H54 (cell line): ENCODE measurements around the gene TRIM65.

ENCODE experiments used
- DNase-seq: peaks from one replicate; pipeline ENCODE4 v3.0.0; 2011; ENCODE audit warnings: low spot score, mixed read lengths; ENCODE audit not compliant: insufficient read length
- FAIRE-seq: peaks from 3 replicates; lab custom pipeline; 2011; peaks lifted over from hg19 to GRCh38; lab: Jason Lieb, UNC
- POLR2A ChIP-seq: IDR thresholded peaks from 2 replicates; pipeline ENCODE4 v1.6.1; 2011; ENCODE audit warnings: low read depth, mild to moderate bottlenecking, low read length

The TRIM65 gene

GRCh38 chr17:75909812-75910274 is 13.1 kb upstream of the TRIM65 start:
- no peak for TF ChIP-seq POLR2A
- FAIRE-seq = no peak
- no peak for DNase-seq

- DNase-seq (no peak), FAIRE-seq (no peak)
- TF ChIP-seq POLR2A = no peak
These were observed 12.5 kb upstream of the TRIM65 start for GRCh38 chr17:75909051-75909811.

GRCh38 chr17:75908201-75908600 is 11.4 kb upstream of the TRIM65 start:
- DNase-seq (no peak), FAIRE-seq (no peak)
- TF ChIP-seq POLR2A = no peak

- DNase-seq (no peak), FAIRE-seq (no peak)
- no peak for TF ChIP-seq POLR2A
These were observed 9.6 kb upstream of the TRIM65 start for GRCh38 chr17:75906143-75906884.

GRCh38 chr17:75904749-75905521 is 8.2 kb upstream of the TRIM65 start, which contains the start of gene MRPL38:
TSS of gene MRPL38 (minus strand) at chr17:75904884. CDS start at chr17:75904875, 9 bp downstream.
- peak; percentile 95 for TF ChIP-seq POLR2A
- DNase-seq = peak; percentile 99
- no peak for FAIRE-seq

GRCh38 chr17:75902406-75902805 is 5.7 kb upstream of the TRIM65 start:
- no peak for DNase-seq
- no peak for FAIRE-seq
- no peak for TF ChIP-seq POLR2A

GRCh38 chr17:75901727-75902126 is 5.0 kb upstream of the TRIM65 start:
- FAIRE-seq (no peak), DNase-seq (no peak)
- TF ChIP-seq POLR2A = no peak

GRCh38 chr17:75900691-75901533 is 4.2 kb upstream of the TRIM65 start:
- no peak for TF ChIP-seq POLR2A
- DNase-seq (no peak), FAIRE-seq (no peak)

GRCh38 chr17:75899767-75900468 is 3.2 kb upstream of the TRIM65 start:
- no peak for TF ChIP-seq POLR2A
- no peak for DNase-seq
- no peak for FAIRE-seq

GRCh38 chr17:75899353-75899752 is 2.6 kb upstream of the TRIM65 start:
- no peak for TF ChIP-seq POLR2A
- FAIRE-seq (no peak), DNase-seq (no peak)

- no peak for TF ChIP-seq POLR2A
- no peak for FAIRE-seq
These were observed 2.0 kb upstream of the TRIM65 start for GRCh38 chr17:75898791-75899190.

GRCh38 chr17:75898065-75898464 is 1.3 kb upstream of the TRIM65 start:
- DNase-seq (no peak), FAIRE-seq (no peak)
- TF ChIP-seq POLR2A = no peak

More at GRCh38 chr17:75898791-75899190, 2.0 kb upstream of the TRIM65 start:
- DNase-seq = no peak
